ENCODE results near the gene CYP3A5. TPM values are rescaled to one million over a fixed set of nuclear protein-coding genes. Genes with fewer than 3 reads are reported as not detected.
"Not testable (repeated sequence)": the region's sequence is repeated elsewhere in the genome, so short reads cannot be mapped to it uniquely, and the experiment has no call there.

CYP3A5 gene
- total RNA-seq, 2 experiments from 2014 or later = 0.08 TPM; not detected in 1

GRCh38 chr7:99690918-99691317, 11.1 kb upstream of the CYP3A5 start:
- POLR2A ChIA-PET, CTCF ChIA-PET: not testable (repeated sequence)

- CTCF ChIA-PET, POLR2A ChIA-PET: not testable (repeated sequence)
These were observed 6.2 kb upstream of the CYP3A5 start for GRCh38 chr7:99685871-99686608.

GRCh38 chr7:99685129-99685758, 5.4 kb upstream of the CYP3A5 start:
- ChIA-PET CTCF (no interaction called here), POLR2A (no interaction called here)

GRCh38 chr7:99679032-99679399, 780 bp downstream of the CYP3A5 start:
- ChIA-PET POLR2A (no interaction called here), CTCF (no interaction called here)

GRCh38 chr7:99677648-99678045, 2.1 kb downstream of the CYP3A5 start:
- ChIA-PET POLR2A (no interaction called here), CTCF (no interaction called here)

GRCh38 chr7:99677013-99677647, 2.7 kb downstream of the CYP3A5 start:
- ChIA-PET POLR2A (no interaction called here), CTCF (no interaction called here)

- ChIA-PET CTCF (no interaction called here), POLR2A (no interaction called here)
These were observed 4.6 kb downstream of the CYP3A5 start for GRCh38 chr7:99674995-99675742.

GRCh38 chr7:99672573-99672972, 7.2 kb downstream of the CYP3A5 start:
- POLR2A ChIA-PET = no interaction called here
- CTCF ChIA-PET = no interaction called here

- ChIA-PET CTCF (no interaction called here), POLR2A (no interaction called here)
These were observed 10.0 kb downstream of the CYP3A5 start for GRCh38 chr7:99669782-99670181.

GRCh38 chr7:99668541-99668940, 11.3 kb downstream of the CYP3A5 start:
- ChIA-PET CTCF (no interaction called here), POLR2A (no interaction called here)

GRCh38 chr7:99667179-99667578, 12.6 kb downstream of the CYP3A5 start:
- ChIA-PET CTCF (no interaction called here), POLR2A (no interaction called here)

- POLR2A ChIA-PET = no interaction called here
- CTCF ChIA-PET = no interaction called here
These were observed 13.8 kb downstream of the CYP3A5 start for GRCh38 chr7:99666013-99666395.

- CTCF ChIA-PET = interaction anchor here (0.8 to 1.2 kb wide), 2 partner anchors 34 to 1022 kb away, joined by 3 read pairs; no protein-coding TSS in a partner anchor
These were observed 14.3 kb downstream of the CYP3A5 start for GRCh38 chr7:99665312-99666012.

GRCh38 chr7:99657879-99658278, 21.9 kb downstream of the CYP3A5 start:
- POLR2A ChIA-PET = not testable (repeated sequence)

More at GRCh38 chr7:99665312-99666012, 14.3 kb downstream of the CYP3A5 start:
- POLR2A ChIA-PET = no interaction called here

GRCh38 chr7:99654626-99655025, 25.2 kb downstream of the CYP3A5 start:
- CTCF ChIA-PET, POLR2A ChIA-PET: not testable (repeated sequence)

More at GRCh38 chr7:99657879-99658278, 21.9 kb downstream of the CYP3A5 start:
- CTCF ChIA-PET = not testable (repeated sequence)

GRCh38 chr7:99653754-99654153, 26.0 kb downstream of the CYP3A5 start:
- POLR2A ChIA-PET = no interaction called here
- CTCF ChIA-PET = no interaction called here

- POLR2A ChIA-PET, CTCF ChIA-PET: not testable (repeated sequence)
These were observed 26.5 kb downstream of the CYP3A5 start for GRCh38 chr7:99653269-99653668.

- CTCF ChIA-PET = interaction anchor here (0.6 kb wide), 1 partner anchor 37 kb away, joined by 3 read pairs; no protein-coding TSS in a partner anchor
- POLR2A ChIA-PET = no interaction called here
These were observed 27.1 kb downstream of the CYP3A5 start for GRCh38 chr7:99652671-99653070.

GRCh38 chr7:99651290-99651689, 28.5 kb downstream of the CYP3A5 start:
- ChIA-PET POLR2A (no interaction called here), CTCF (interaction anchor here (1.1 kb wide), 1 partner anchor 74 kb away, joined by 3 read pairs; no protein-coding TSS in a partner anchor)

GRCh38 chr7:99648843-99649242, 31.0 kb downstream of the CYP3A5 start:
- POLR2A ChIA-PET = no interaction called here

More at GRCh38 chr7:99648843-99649242, 31.0 kb downstream of the CYP3A5 start:
- CTCF ChIA-PET = no interaction called here
